RWPE2 (cell line): ENCODE measurements around the gene PER1.

Source experiments
- ATAC-seq: fragments of 200-7000 bp; cut with Tn5 transposase; 3 replicates; pipeline ENCODE4 v1.9.1; 2021; ENCODE audit warnings: low read depth
- DNase-seq: peaks from one replicate; pipeline ENCODE4 v3.0.0-alpha.2; 2020; ENCODE audit warnings: low spot score
- H3K27ac ChIP-seq: fragments of 450-650 bp; 2 replicates; pipeline ENCODE4 v1.5.1; 2017; ENCODE audit warnings: mild to moderate bottlenecking; ENCODE audit not compliant: poor library complexity, severe bottlenecking
- H3K27me3 ChIP-seq: fragments of 250-450 bp; sonication (Bioruptor Pico); 2 replicates; pipeline ENCODE4 v1.5.1; 2021; ENCODE audit warnings: mild to moderate bottlenecking, moderate library complexity; ENCODE audit not compliant: insufficient read depth, poor library complexity, severe bottlenecking
- H3K36me3 ChIP-seq: fragments of 250-450 bp; sonication (Bioruptor Pico); 2 replicates; pipeline ENCODE4 v1.5.1; 2020; ENCODE audit warnings: low read depth, mild to moderate bottlenecking, moderate library complexity
- H3K4me1 ChIP-seq: fragments of 250-450 bp; sonication (Bioruptor Pico); 2 replicates; pipeline ENCODE4 v1.5.1; 2021; ENCODE audit warnings: mild to moderate bottlenecking, moderate library complexity; ENCODE audit not compliant: insufficient read depth, poor library complexity, severe bottlenecking
- H3K4me3 ChIP-seq: fragments of 250-450 bp; sonication (Bioruptor Pico); 2 replicates; pipeline ENCODE4 v1.5.1; 2021; ENCODE audit warnings: mild to moderate bottlenecking, moderate library complexity; ENCODE audit not compliant: severe bottlenecking
- H3K9me3 ChIP-seq: fragments of 250-450 bp; sonication (Bioruptor Pico); 2 replicates; pipeline ENCODE4 v1.5.1; 2021; ENCODE audit warnings: mild to moderate bottlenecking, moderate library complexity; ENCODE audit not compliant: severe bottlenecking
- CTCF ChIP-seq: fragments of 450-650 bp; IDR thresholded peaks from one replicate; pipeline ENCODE4 v1.5.1; 2017; ENCODE audit warnings: mild to moderate bottlenecking, moderate library complexity; ENCODE audit not compliant: poor library complexity, severe bottlenecking

PER1 gene

DNA sequence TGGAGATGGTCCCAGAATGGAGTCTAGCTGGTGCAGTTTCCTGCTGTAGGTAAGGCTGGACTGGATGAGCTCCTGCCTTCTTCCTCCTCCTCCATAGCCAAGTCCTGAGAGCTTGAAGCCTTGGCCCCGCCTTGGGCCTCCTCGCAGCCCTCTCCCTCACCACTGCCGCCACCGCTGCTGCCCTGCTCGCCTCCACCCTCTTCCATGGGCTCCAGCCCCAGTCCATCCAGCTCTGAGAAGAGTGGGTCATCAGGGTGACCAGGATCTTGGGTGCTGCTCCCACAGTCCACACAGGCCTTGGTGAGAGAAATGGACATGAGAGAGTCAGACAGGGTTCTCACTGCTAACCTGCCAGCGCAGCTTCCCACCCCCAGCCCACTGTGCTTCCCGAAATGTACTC, 11.2 kb downstream of the PER1 start:
- H3K9me3 ChIP-seq, result no peaks in the 10 kb centered on the region
- no peak overlapping the region for H3K4me3 ChIP-seq
- peak overlapping the region; percentile 66 for H3K27ac ChIP-seq
- H3K27me3 ChIP-seq, result no peaks in the 10 kb centered on the region
- peaks cover 64% of the 10 kb centered on the region for H3K36me3 ChIP-seq
- DNase-seq (no peak), ATAC-seq (no peak)
- TF ChIP-seq CTCF, result no peak
- H3K4me1 ChIP-seq, result peaks cover 2% of the 10 kb centered on the region

DNA sequence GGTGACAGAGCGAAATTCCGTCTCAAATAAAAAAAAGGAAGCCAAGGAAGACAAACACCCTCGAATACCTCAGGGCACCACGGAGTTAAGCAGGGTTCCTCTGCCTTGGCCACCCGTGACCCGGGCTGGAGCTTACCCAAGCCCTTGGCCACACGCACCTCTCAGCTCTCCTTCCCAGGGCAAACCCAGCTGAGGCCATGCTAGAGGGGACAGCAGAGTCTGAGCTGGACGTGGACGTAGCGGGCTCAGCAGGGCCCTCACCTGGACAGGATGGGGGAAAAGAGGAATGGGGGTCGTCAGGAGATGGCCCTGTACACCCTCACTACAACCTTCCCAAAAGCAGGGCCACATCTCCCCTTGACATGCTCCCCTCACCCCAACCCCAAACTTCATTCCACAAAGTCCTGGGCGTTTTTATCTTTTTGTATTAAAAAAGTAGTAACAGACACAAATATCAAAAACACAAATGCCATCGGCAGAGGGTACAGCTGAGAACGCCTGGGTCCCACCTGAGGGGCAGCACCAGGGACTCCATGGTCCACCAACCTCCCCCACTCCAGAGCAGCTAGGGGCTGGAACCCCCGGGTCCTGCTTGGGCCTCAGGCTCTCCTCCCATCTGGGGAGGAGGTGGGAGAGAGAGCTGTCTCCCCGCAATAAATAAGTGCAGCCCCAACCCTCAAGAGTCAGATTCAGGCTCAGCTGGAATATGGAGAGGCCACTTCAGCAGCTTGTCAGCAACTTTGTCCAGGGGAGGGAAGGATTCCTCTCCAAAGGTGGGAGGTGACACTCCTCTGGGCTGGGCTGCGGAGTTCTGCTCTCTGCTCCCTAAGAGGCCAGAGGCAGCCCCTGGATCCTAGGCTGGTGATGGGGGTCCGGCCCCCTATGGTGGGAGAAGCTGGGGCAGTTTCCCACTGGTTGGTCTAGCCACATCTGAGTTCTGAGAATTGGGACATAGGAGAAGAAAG, 11.9 kb downstream of the PER1 start:
- no peak for DNase-seq
- no peak for ATAC-seq
- Histone ChIP-seq H3K36me3 (peaks cover 57% of the 10 kb centered on the region), H3K9me3 (no peaks in the 10 kb centered on the region), H3K4me1 (peaks cover 2% of the 10 kb centered on the region), H3K27me3 (no peaks in the 10 kb centered on the region), H3K4me3 (no peak overlapping the region), H3K27ac (peak overlapping the region; percentile 66)
- TF ChIP-seq CTCF, result no peak

GRCh38 chr17:8138672-8139371, 13.4 kb downstream of the PER1 start:
- DNase-seq (peak; percentile 91), ATAC-seq (peak; percentile 85)
- peak; percentile 96 for TF ChIP-seq CTCF
- Histone ChIP-seq H3K4me3 (peak overlapping the region; percentile 30), H3K36me3 (peaks cover 42% of the 10 kb centered on the region), H3K27me3 (no peaks in the 10 kb centered on the region), H3K27ac (peak overlapping the region; percentile 66), H3K9me3 (no peaks in the 10 kb centered on the region), H3K4me1 (peaks cover 2% of the 10 kb centered on the region)

GRCh38 chr17:8138374-8138671, 13.9 kb downstream of the PER1 start:
- peak overlapping the region; percentile 30 for H3K4me3 ChIP-seq
- no peak for TF ChIP-seq CTCF
- DNase-seq (no peak), ATAC-seq (no peak)
- no peaks in the 10 kb centered on the region for H3K9me3 ChIP-seq
- peaks cover 37% of the 10 kb centered on the region for H3K36me3 ChIP-seq
- H3K27me3 ChIP-seq, result no peaks in the 10 kb centered on the region
- H3K4me1 ChIP-seq, result peaks cover 2% of the 10 kb centered on the region
- peak overlapping the region; percentile 66 for H3K27ac ChIP-seq
